SK-N-SH treated with all-trans-retinoic acid at 6 μM for 48 hours (cell line): ENCODE results near the gene COL24A1.

Experiments
- ATAC-seq: fragments of 200-7000 bp; cut with Tn5 transposase; 3 replicates; pipeline ENCODE4 v1.9.1; 2020; ENCODE audit warnings: mild to moderate bottlenecking, moderate library complexity
- ARNTL ChIP-seq: fragments of 450-650 bp; formaldehyde crosslinking; IDR thresholded peaks from 2 replicates; pipeline ENCODE4 v1.5.0; 2020; ENCODE audit warnings: low read depth, mild to moderate bottlenecking, moderate library complexity, borderline replicate concordance
- BACH2 ChIP-seq: fragments of 250-450 bp; sonication (Bioruptor Pico); IDR thresholded peaks from 2 replicates; pipeline ENCODE4 v1.9.0; 2021; ENCODE audit warnings: mild to moderate bottlenecking, borderline replicate concordance
- CSDC2 ChIP-seq: fragments of 250-450 bp; sonication (Bioruptor Pico); IDR thresholded peaks from 2 replicates; pipeline ENCODE4 v1.5.0; 2020; ENCODE audit warnings: mild to moderate bottlenecking, moderate library complexity
- ESRRG ChIP-seq: fragments of 250-450 bp; sonication (Bioruptor Pico); IDR thresholded peaks from 2 replicates; pipeline ENCODE4 v1.6.1; 2021; ENCODE audit warnings: mild to moderate bottlenecking
- GLIS3 ChIP-seq: fragments of 250-450 bp; sonication (Bioruptor Pico); IDR thresholded peaks from 2 replicates; pipeline ENCODE4 v1.5.0; 2020; ENCODE audit warnings: mild to moderate bottlenecking, moderate library complexity
- ISL1 ChIP-seq: fragments of 250-450 bp; sonication (Bioruptor Pico); IDR thresholded peaks from 2 replicates; pipeline ENCODE4 v2.1.2; 2022; ENCODE audit warnings: mild to moderate bottlenecking, moderate library complexity
- OSR1 ChIP-seq: fragments of 250-450 bp; sonication (Bioruptor Pico); IDR thresholded peaks from 2 replicates; pipeline ENCODE4 v1.8.0; 2022; ENCODE audit warnings: moderate library complexity, mild to moderate bottlenecking, inconsistent platforms
- POU6F1 ChIP-seq: fragments of 250-450 bp; sonication (Bioruptor Pico); IDR thresholded peaks from 2 replicates; pipeline ENCODE4 v1.8.0; 2021; ENCODE audit warnings: low read depth, mild to moderate bottlenecking, moderate library complexity, borderline replicate concordance
- PPARA ChIP-seq: fragments of 250-450 bp; sonication (Bioruptor Pico); IDR thresholded peaks from 2 replicates; pipeline ENCODE4 v1.5.0; 2020; ENCODE audit warnings: mild to moderate bottlenecking, borderline replicate concordance
- RARB ChIP-seq: fragments of 250-450 bp; sonication (Bioruptor Pico); IDR thresholded peaks from 2 replicates; pipeline ENCODE4 v1.8.0; 2021; ENCODE audit warnings: mild to moderate bottlenecking, moderate library complexity
- SNAI2 ChIP-seq: fragments of 250-450 bp; sonication (Bioruptor Pico); IDR thresholded peaks from 2 replicates; pipeline ENCODE4 v1.5.0; 2020; ENCODE audit warnings: mild to moderate bottlenecking, moderate library complexity
- TCF4 ChIP-seq: fragments of 250-450 bp; sonication (Bioruptor Pico); IDR thresholded peaks from 2 replicates; pipeline ENCODE4 v1.8.0; 2021; ENCODE audit warnings: mild to moderate bottlenecking, moderate library complexity, borderline replicate concordance
- TOX ChIP-seq: fragments of 250-450 bp; sonication (Bioruptor Pico); IDR thresholded peaks from 2 replicates; pipeline ENCODE4 v1.8.0; 2021; ENCODE audit warnings: mild to moderate bottlenecking, moderate library complexity, borderline replicate concordance
- ZC3H10 ChIP-seq: fragments of 250-450 bp; sonication (Bioruptor Pico); IDR thresholded peaks from 2 replicates; pipeline ENCODE4 v1.5.1; 2021; ENCODE audit warnings: mild to moderate bottlenecking, moderate library complexity
- ZFP3 ChIP-seq: fragments of 250-450 bp; sonication (Bioruptor Pico); IDR thresholded peaks from 2 replicates; pipeline ENCODE4 v1.5.0; 2020; ENCODE audit warnings: mild to moderate bottlenecking, moderate library complexity
- ZFP30 ChIP-seq: fragments of 450-650 bp; formaldehyde crosslinking; IDR thresholded peaks from 2 replicates; pipeline ENCODE4 v1.5.0; 2022; ENCODE audit warnings: mild to moderate bottlenecking, moderate library complexity
- ZNF565 ChIP-seq: fragments of 450-650 bp; formaldehyde crosslinking; conservative IDR thresholded peaks from 2 replicates; pipeline ENCODE4 v1.5.0; 2020; ENCODE audit warnings: low read depth, mild to moderate bottlenecking, moderate library complexity
- ZNF70 ChIP-seq: fragments of 450-650 bp; formaldehyde crosslinking; IDR thresholded peaks from 2 replicates; pipeline ENCODE4 v1.5.0; 2020; ENCODE audit warnings: mild to moderate bottlenecking, moderate library complexity
- TF ChIP-seq, protein P1 (sequence below): fragments of 250-450 bp; sonication (Bioruptor Pico); IDR thresholded peaks from 2 replicates; pipeline ENCODE4 v1.5.0; 2020; ENCODE audit warnings: mild to moderate bottlenecking, moderate library complexity
- TF ChIP-seq, protein P2 (sequence below): fragments of 250-450 bp; sonication (Bioruptor Pico); IDR thresholded peaks from 2 replicates; pipeline ENCODE4 v1.5.1; 2020; ENCODE audit warnings: low read depth, mild to moderate bottlenecking, moderate library complexity
- TF ChIP-seq, protein P3 (sequence below): fragments of 250-450 bp; sonication (Bioruptor Pico); IDR thresholded peaks from 2 replicates; pipeline ENCODE4 v1.5.1; 2021; ENCODE audit warnings: mild to moderate bottlenecking, moderate library complexity

Gene COL24A1

DNA sequence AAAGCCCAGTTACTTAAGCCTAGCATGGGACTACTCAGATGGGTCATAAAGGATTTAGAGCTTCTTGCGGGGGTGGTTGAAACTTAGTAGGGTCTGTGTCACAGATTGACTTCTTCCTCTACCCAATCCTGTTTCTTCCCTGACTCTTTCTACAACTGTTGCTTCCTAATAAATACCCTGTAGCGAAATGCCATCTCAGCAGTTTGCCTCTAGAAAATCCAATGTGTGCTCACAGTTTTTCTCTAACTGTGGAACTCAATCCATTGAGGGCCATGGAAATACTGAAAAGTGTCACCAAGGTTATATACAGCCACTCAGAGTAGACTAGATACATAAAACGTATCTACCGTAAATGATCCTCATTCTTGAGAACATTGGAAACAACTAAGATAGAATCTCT is 217.7 kb downstream of the COL24A1 start:
- no peak for ATAC-seq
- TF ChIP-seq ZFP3 (CRISPR knock-in tag): no peak
- no peak for TF ChIP-seq ZC3H10 (CRISPR knock-in tag)
- no peak for TF ChIP-seq OSR1
- TF ChIP-seq TCF4 (CRISPR knock-in tag): no peak
- no peak for TF ChIP-seq BACH2 (CRISPR knock-in tag)
- TF ChIP-seq ZFP30 (CRISPR knock-in tag): no peak
- TF ChIP-seq SNAI2: no peak
- no peak for TF ChIP-seq PPARA (CRISPR knock-in tag)
- no peak for TF ChIP-seq TOX (CRISPR knock-in tag)
- no peak for TF ChIP-seq ZNF565 (CRISPR knock-in tag)
- no peak for TF ChIP-seq RARB (CRISPR knock-in tag)
- TF ChIP-seq POU6F1 (CRISPR knock-in tag): no peak
- no peak for TF ChIP-seq CSDC2 (CRISPR knock-in tag)
- TF ChIP-seq ARNTL (CRISPR knock-in tag): no peak
- no peak for TF ChIP-seq ISL1 (CRISPR knock-in tag)
- no peak for TF ChIP-seq GLIS3
- TF ChIP-seq, protein P1, sequence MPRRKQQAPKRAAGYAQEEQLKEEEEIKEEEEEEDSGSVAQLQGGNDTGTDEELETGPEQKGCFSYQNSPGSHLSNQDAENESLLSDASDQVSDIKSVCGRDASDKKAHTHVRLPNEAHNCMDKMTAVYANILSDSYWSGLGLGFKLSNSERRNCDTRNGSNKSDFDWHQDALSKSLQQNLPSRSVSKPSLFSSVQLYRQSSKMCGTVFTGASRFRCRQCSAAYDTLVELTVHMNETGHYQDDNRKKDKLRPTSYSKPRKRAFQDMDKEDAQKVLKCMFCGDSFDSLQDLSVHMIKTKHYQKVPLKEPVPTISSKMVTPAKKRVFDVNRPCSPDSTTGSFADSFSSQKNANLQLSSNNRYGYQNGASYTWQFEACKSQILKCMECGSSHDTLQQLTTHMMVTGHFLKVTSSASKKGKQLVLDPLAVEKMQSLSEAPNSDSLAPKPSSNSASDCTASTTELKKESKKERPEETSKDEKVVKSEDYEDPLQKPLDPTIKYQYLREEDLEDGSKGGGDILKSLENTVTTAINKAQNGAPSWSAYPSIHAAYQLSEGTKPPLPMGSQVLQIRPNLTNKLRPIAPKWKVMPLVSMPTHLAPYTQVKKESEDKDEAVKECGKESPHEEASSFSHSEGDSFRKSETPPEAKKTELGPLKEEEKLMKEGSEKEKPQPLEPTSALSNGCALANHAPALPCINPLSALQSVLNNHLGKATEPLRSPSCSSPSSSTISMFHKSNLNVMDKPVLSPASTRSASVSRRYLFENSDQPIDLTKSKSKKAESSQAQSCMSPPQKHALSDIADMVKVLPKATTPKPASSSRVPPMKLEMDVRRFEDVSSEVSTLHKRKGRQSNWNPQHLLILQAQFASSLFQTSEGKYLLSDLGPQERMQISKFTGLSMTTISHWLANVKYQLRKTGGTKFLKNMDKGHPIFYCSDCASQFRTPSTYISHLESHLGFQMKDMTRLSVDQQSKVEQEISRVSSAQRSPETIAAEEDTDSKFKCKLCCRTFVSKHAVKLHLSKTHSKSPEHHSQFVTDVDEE (CRISPR knock-in tag): no peak

DNA sequence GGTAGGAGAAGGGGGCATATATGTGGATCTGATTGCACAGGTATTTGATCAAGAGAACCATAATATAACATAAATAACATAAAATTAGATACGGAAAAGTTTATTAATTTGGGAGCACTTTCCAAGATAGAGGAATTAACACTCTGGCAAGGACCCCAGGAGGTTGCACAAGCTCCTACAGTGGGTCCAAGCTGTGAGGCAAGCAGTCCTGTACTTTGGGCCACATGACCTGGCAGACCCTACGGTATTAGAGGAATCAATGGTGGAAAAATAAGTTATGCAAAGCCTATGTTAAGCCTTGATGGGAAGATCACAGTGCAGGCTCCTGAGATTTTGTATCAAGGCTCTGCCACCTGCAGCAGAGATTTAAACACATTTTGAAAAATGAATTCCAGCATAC is 220.1 kb downstream of the COL24A1 start:
- no peak for ATAC-seq
- TF ChIP-seq ESRRG (CRISPR knock-in tag) (no peak), ZNF565 (CRISPR knock-in tag) (no peak)

GRCh38 chr1:85936057-85936456 is 220.5 kb downstream of the COL24A1 start:
- no peak for ATAC-seq
- no peak for TF ChIP-seq POU6F1 (CRISPR knock-in tag)
- no peak for TF ChIP-seq ZFP3 (CRISPR knock-in tag)
- TF ChIP-seq ISL1 (CRISPR knock-in tag): no peak
- TF ChIP-seq, protein P2, sequence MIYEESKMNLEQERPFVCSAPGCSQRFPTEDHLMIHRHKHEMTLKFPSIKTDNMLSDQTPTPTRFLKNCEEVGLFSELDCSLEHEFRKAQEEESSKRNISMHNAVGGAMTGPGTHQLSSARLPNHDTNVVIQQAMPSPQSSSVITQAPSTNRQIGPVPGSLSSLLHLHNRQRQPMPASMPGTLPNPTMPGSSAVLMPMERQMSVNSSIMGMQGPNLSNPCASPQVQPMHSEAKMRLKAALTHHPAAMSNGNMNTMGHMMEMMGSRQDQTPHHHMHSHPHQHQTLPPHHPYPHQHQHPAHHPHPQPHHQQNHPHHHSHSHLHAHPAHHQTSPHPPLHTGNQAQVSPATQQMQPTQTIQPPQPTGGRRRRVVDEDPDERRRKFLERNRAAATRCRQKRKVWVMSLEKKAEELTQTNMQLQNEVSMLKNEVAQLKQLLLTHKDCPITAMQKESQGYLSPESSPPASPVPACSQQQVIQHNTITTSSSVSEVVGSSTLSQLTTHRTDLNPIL (CRISPR knock-in tag): no peak
- no peak for TF ChIP-seq ESRRG (CRISPR knock-in tag)
- no peak for TF ChIP-seq ARNTL (CRISPR knock-in tag)

- ATAC-seq: no peak
- TF ChIP-seq PPARA (CRISPR knock-in tag): no peak
- TF ChIP-seq TCF4 (CRISPR knock-in tag): no peak
- no peak for TF ChIP-seq RARB (CRISPR knock-in tag)
- TF ChIP-seq, protein P2 (CRISPR knock-in tag): no peak
- no peak for TF ChIP-seq TOX (CRISPR knock-in tag)
- no peak for TF ChIP-seq ZFP30 (CRISPR knock-in tag)
- TF ChIP-seq, protein P3, sequence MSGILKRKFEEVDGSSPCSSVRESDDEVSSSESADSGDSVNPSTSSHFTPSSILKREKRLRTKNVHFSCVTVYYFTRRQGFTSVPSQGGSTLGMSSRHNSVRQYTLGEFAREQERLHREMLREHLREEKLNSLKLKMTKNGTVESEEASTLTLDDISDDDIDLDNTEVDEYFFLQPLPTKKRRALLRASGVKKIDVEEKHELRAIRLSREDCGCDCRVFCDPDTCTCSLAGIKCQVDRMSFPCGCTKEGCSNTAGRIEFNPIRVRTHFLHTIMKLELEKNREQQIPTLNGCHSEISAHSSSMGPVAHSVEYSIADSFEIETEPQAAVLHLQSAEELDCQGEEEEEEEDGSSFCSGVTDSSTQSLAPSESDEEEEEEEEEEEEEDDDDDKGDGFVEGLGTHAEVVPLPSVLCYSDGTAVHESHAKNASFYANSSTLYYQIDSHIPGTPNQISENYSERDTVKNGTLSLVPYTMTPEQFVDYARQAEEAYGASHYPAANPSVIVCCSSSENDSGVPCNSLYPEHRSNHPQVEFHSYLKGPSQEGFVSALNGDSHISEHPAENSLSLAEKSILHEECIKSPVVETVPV (CRISPR knock-in tag): no peak
- no peak for TF ChIP-seq POU6F1 (CRISPR knock-in tag)
- no peak for TF ChIP-seq SNAI2
- no peak for TF ChIP-seq ZFP3 (CRISPR knock-in tag)
- no peak for TF ChIP-seq ZNF70
- no peak for TF ChIP-seq ZNF565 (CRISPR knock-in tag)
- TF ChIP-seq ARNTL (CRISPR knock-in tag): no peak
These were observed 221.3 kb downstream of the COL24A1 start for GRCh38 chr1:85935234-85935633.
